NCI-H510A (cell line): ENCODE data around the gene GEN1.
"Not testable (repeated sequence)": the region's sequence is repeated elsewhere in the genome, so short reads cannot be mapped to it uniquely, and the experiment has no call there.

Source experiments
- DNase-seq: peaks from one replicate; lab custom pipeline; 2025; lab: John Stamatoyannopoulos, UW

GEN1 gene

GRCh38 chr2:17799301-17800120 lies 45.6 kb downstream of the GEN1 start:
- no peak for DNase-seq

GRCh38 chr2:17800219-17800618 lies 46.3 kb downstream of the GEN1 start:
- DNase-seq, result no peak

GRCh38 chr2:17800693-17801458 lies 46.9 kb downstream of the GEN1 start:
- DNase-seq, result no peak

- DNase-seq, result no peak
Measured at GRCh38 chr2:17803497-17803896, 49.6 kb downstream of the GEN1 start.

GRCh38 chr2:17804358-17804757 lies 50.4 kb downstream of the GEN1 start:
- DNase-seq, result no peak

- no peak for DNase-seq
Measured at GRCh38 chr2:17805166-17805565, 51.2 kb downstream of the GEN1 start.

- DNase-seq, result no peak
Measured at GRCh38 chr2:17805717-17806363, 51.9 kb downstream of the GEN1 start.

GRCh38 chr2:17813010-17813741 lies 59.2 kb downstream of the GEN1 start:
- no peak for DNase-seq

- no peak for DNase-seq
Measured at GRCh38 chr2:17813742-17814473, 60.0 kb downstream of the GEN1 start.

- no peak for DNase-seq
Measured at GRCh38 chr2:17814601-17815000, 60.7 kb downstream of the GEN1 start.

- DNase-seq, result no peak
Measured at GRCh38 chr2:17815468-17816184, 61.7 kb downstream of the GEN1 start.

- no peak for DNase-seq
Measured at GRCh38 chr2:17816396-17817245, 62.7 kb downstream of the GEN1 start, which contains the start of gene MSGN1. Gene MSGN1, plus strand, starts transcription at chr2:17816460. Its CDS starts 59 bp downstream, at chr2:17816519.

- DNase-seq, result no peak
Measured at GRCh38 chr2:17818235-17818815, 64.4 kb downstream of the GEN1 start.

GRCh38 chr2:17821080-17821479 lies 67.1 kb downstream of the GEN1 start:
- DNase-seq, result no peak

- no peak for DNase-seq
Measured at GRCh38 chr2:17821535-17822444, 67.9 kb downstream of the GEN1 start.

- no peak for DNase-seq
Measured at GRCh38 chr2:17822445-17823117, 68.6 kb downstream of the GEN1 start.

- DNase-seq, result not testable (repeated sequence)
Measured at GRCh38 chr2:17823646-17824045, 69.7 kb downstream of the GEN1 start.

- no peak for DNase-seq
Measured at GRCh38 chr2:17827316-17827715, 73.4 kb downstream of the GEN1 start.
